CD4-positive, alpha-beta memory T cell (primary cell): ENCODE measurements around the gene EEFSEC. TPM values are rescaled to one million over a fixed set of nuclear protein-coding genes. Genes with fewer than 3 reads are reported as not detected.

Experiments used
- CTCF ChIA-PET: fragments of 350-600 bp; sonication (Branson Sonifier 250); formaldehyde crosslinking; loops from one replicate; lab custom pipeline; 2021; ENCODE audit warnings: inconsistent platforms; ENCODE audit not compliant: partially characterized antibody; lab: Charles Lee
- POLR2A ChIA-PET: fragments of 350-600 bp; sonication (Branson Sonifier 250); formaldehyde crosslinking; loops from one replicate; lab custom pipeline; 2021; ENCODE audit not compliant: partially characterized antibody; lab: Charles Lee
- DNase-seq, 5 donors: peaks; one replicate each; pipeline versions ENCODE4 v3.0.0 to v3.0.0-alpha.2; 2020 to 2022; ENCODE audit warnings: mixed read lengths in 1 of 5
- H3K27ac ChIP-seq: one replicate; pipeline ENCODE4 v1.7.0; 2013; ENCODE audit warnings: low read depth, low read length
- H3K27me3 ChIP-seq: 2 replicates; pipeline ENCODE4 v1.7.0; 2013; ENCODE audit warnings: mild to moderate bottlenecking, low read length, moderate library complexity; ENCODE audit not compliant: insufficient read depth
- H3K36me3 ChIP-seq: 2 replicates; pipeline ENCODE4 v1.7.0; 2013; ENCODE audit warnings: mild to moderate bottlenecking, low read length, moderate library complexity; ENCODE audit not compliant: insufficient read depth
- H3K4me1 ChIP-seq: 2 replicates; pipeline ENCODE4 v1.7.0; 2013; ENCODE audit warnings: mild to moderate bottlenecking, low read length, moderate library complexity; ENCODE audit not compliant: insufficient read depth
- H3K4me3 ChIP-seq, 2 donors: one replicate each; pipeline ENCODE4 v1.7.0; 2013; ENCODE audit warnings: low read length in 2 of 2, mild to moderate bottlenecking in 1 of 2
- H3K9me3 ChIP-seq, 2 donors: one replicate each; pipeline ENCODE4 v1.7.0; 2013; ENCODE audit warnings: low read length in 2 of 2, control low read depth in 1 of 2; ENCODE audit not compliant: control insufficient read depth in 1 of 2
- H3K27ac Mint-ChIP-seq, 7 donors: one replicate each; pipeline ENCODE4 v1.8.0; 2020 to 2021; ENCODE audit warnings: mixed read lengths in 7 of 7, mild to moderate bottlenecking in 6 of 7, inconsistent platforms in 3 of 7, moderate library complexity in 3 of 7
- H3K27me3 Mint-ChIP-seq, 2 donors: one replicate each; pipeline ENCODE4 v1.8.0; 2020 to 2021; ENCODE audit warnings: mixed read lengths in 2 of 2
- H3K36me3 Mint-ChIP-seq, 2 donors: one replicate each; pipeline ENCODE4 v1.8.0; 2020 to 2021; ENCODE audit warnings: mixed read lengths in 2 of 2, inconsistent platforms in 1 of 2, mild to moderate bottlenecking in 1 of 2
- H3K4me1 Mint-ChIP-seq, 4 donors: one replicate each; pipeline ENCODE4 v1.8.0; 2020 to 2021; ENCODE audit warnings: mixed read lengths in 4 of 4, mild to moderate bottlenecking in 1 of 4
- H3K4me3 Mint-ChIP-seq, 8 donors: one replicate each; pipeline ENCODE4 v1.8.0; 2020 to 2021; ENCODE audit warnings: mixed read lengths in 8 of 8, mild to moderate bottlenecking in 7 of 8, moderate library complexity in 6 of 8, inconsistent platforms in 3 of 8
- H3K9me3 Mint-ChIP-seq, 8 donors: one replicate each; pipeline ENCODE4 v1.8.0; 2020 to 2021; ENCODE audit warnings: mixed read lengths in 8 of 8, mild to moderate bottlenecking in 5 of 8, inconsistent platforms in 3 of 8, moderate library complexity in 1 of 8
- intact Hi-C: fragments of 100-400 bp; cut with micrococcal nuclease; formaldehyde crosslinking; loops from one replicate; pipeline ENCODE4 v1.15.1; 2023
- polyA plus RNA-seq, 2 donors: library from polyadenylated mRNA; unstranded; fragments of 300-500 nt; fragmentation: Illumina TruSeq; gene quantifications; one replicate each; pipeline ENCODE4 v1.2.3, GENCODE V29; 2021
- total RNA-seq, 2 experiments: library from RNA; stranded (reverse); gene quantifications; one replicate each; pipeline ENCODE4 v1.2.3, GENCODE V29; 2021

The EEFSEC gene
- total and polyA plus RNA-seq, 4 experiments from 2014 or later, result 14.0 to 24.9 (median 17.1) TPM

GRCh38 chr3:128133273-128133883, 19.9 kb upstream of the EEFSEC start:
- H3K36me3 Mint-ChIP-seq, result peaks cover 0 to 2% of the 10 kb centered on the region in 2 donors
- ChIA-PET CTCF (interaction anchor here (0.9 to 5.0 kb wide), 22 partner anchors 10 to 558 kb away, joined by 3 to 256 read pairs (median 6); partner anchors contain the start of gene RUVBL1), POLR2A (interaction anchor here (0.7 to 1.4 kb wide), 8 partner anchors 9 to 543 kb away, joined by 3 to 9 read pairs (median 5); partner anchors contain the start of genes RUVBL1 and TPRA1)
- peaks cover 0 to 3% (median 0%) of the 10 kb centered on the region in 4 donors for H3K4me1 Mint-ChIP-seq
- H3K27ac ChIP-seq, result no peak overlapping the region
- H3K27ac Mint-ChIP-seq, result peak overlapping the region in 3 of 7 donors; percentile 36 to 62 (median 48)
- H3K4me3 Mint-ChIP-seq, result no peak overlapping the region
- H3K36me3 ChIP-seq, result no peaks in the 10 kb centered on the region
- H3K9me3 ChIP-seq, result no peaks in the 10 kb centered on the region
- intact Hi-C loops, result loop anchor here (1.0 kb wide), 2 partner anchors 38 to 57 kb away; no protein-coding TSS in a partner anchor
- peaks cover 0 to 5% of the 10 kb centered on the region in 2 donors for H3K27me3 Mint-ChIP-seq
- H3K4me1 ChIP-seq, result no peaks in the 10 kb centered on the region
- H3K27me3 ChIP-seq, result no peaks in the 10 kb centered on the region
- H3K9me3 Mint-ChIP-seq, result peaks cover 0 to 3% (median 0%) of the 10 kb centered on the region in 8 donors
- H3K4me3 ChIP-seq, result no peak overlapping the region
- DNase-seq, result peak in 4 of 5 donors; percentile 40 to 57 (median 44)

GRCh38 chr3:128143496-128143895, 9.8 kb upstream of the EEFSEC start:
- Histone ChIP-seq H3K9me3 (no peaks in the 10 kb centered on the region), H3K27me3 (no peaks in the 10 kb centered on the region), H3K27ac (no peak overlapping the region), H3K36me3 (no peaks in the 10 kb centered on the region), H3K4me3 (no peak overlapping the region), H3K4me1 (no peaks in the 10 kb centered on the region)
- H3K4me3 Mint-ChIP-seq, result no peak overlapping the region
- H3K27ac Mint-ChIP-seq, result no peak overlapping the region
- H3K4me1 Mint-ChIP-seq, result no peaks in the 10 kb centered on the region
- peaks cover 0 to 4% of the 10 kb centered on the region in 2 donors for H3K36me3 Mint-ChIP-seq
- peaks cover 0 to 3% (median 0%) of the 10 kb centered on the region in 8 donors for H3K9me3 Mint-ChIP-seq
- no peak for DNase-seq
- intact Hi-C loops, result no loop called here
- ChIA-PET CTCF (no interaction called here), POLR2A (interaction anchor here (2.3 kb wide), 1 partner anchor 20 kb away, joined by 7 read pairs; the partner anchor contains the start of gene RUVBL1)
- no peaks in the 10 kb centered on the region for H3K27me3 Mint-ChIP-seq

- POLR2A ChIA-PET, result interaction anchor here (0.7 to 2.3 kb wide), 2 partner anchors 21 to 33 kb away, joined by 3 to 7 read pairs; partner anchors contain the start of gene RUVBL1
- H3K27ac ChIP-seq, result no peak overlapping the region
Observed at GRCh38 chr3:128144512-128145187, 8.6 kb upstream of the EEFSEC start.

GRCh38 chr3:128145279-128145678, 8.0 kb upstream of the EEFSEC start:
- no peak for DNase-seq
- H3K27ac ChIP-seq, result no peak overlapping the region
- peaks cover 0 to 3% (median 0%) of the 10 kb centered on the region in 8 donors for H3K9me3 Mint-ChIP-seq
- no peaks in the 10 kb centered on the region for H3K9me3 ChIP-seq
- ChIA-PET CTCF (no interaction called here), POLR2A (interaction anchor here (2.3 kb wide), 1 partner anchor 21 kb away, joined by 7 read pairs; the partner anchor contains the start of gene RUVBL1)
- H3K4me3 Mint-ChIP-seq, result no peak overlapping the region
- no peaks in the 10 kb centered on the region for H3K27me3 Mint-ChIP-seq
- H3K4me3 ChIP-seq, result no peak overlapping the region
- H3K27ac Mint-ChIP-seq, result peak overlapping the region in 1 of 7 donors; percentile 42
- H3K4me1 ChIP-seq, result no peaks in the 10 kb centered on the region
- no peaks in the 10 kb centered on the region for H3K27me3 ChIP-seq
- intact Hi-C loops, result no loop called here
- H3K36me3 Mint-ChIP-seq, result peaks cover 0 to 4% of the 10 kb centered on the region in 2 donors
- no peaks in the 10 kb centered on the region for H3K36me3 ChIP-seq
- peaks cover 0 to 2% (median 0%) of the 10 kb centered on the region in 4 donors for H3K4me1 Mint-ChIP-seq

More at GRCh38 chr3:128144512-128145187, 8.6 kb upstream of the EEFSEC start:
- H3K4me1 ChIP-seq, result no peaks in the 10 kb centered on the region
- no peaks in the 10 kb centered on the region for H3K4me1 Mint-ChIP-seq
- peak overlapping the region in 2 of 7 donors; percentile 29 to 38 for H3K27ac Mint-ChIP-seq
- H3K27me3 Mint-ChIP-seq, result no peaks in the 10 kb centered on the region
- H3K4me3 Mint-ChIP-seq, result no peak overlapping the region
- intact Hi-C loops, result no loop called here
- no peaks in the 10 kb centered on the region for H3K27me3 ChIP-seq
- DNase-seq, result no peak
- H3K4me3 ChIP-seq, result no peak overlapping the region
- no peaks in the 10 kb centered on the region for H3K36me3 ChIP-seq
- CTCF ChIA-PET, result no interaction called here
- no peaks in the 10 kb centered on the region for H3K9me3 ChIP-seq
- peaks cover 0 to 3% (median 0%) of the 10 kb centered on the region in 8 donors for H3K9me3 Mint-ChIP-seq
- H3K36me3 Mint-ChIP-seq, result peaks cover 0 to 4% of the 10 kb centered on the region in 2 donors

- H3K4me3 Mint-ChIP-seq, result no peak overlapping the region
- H3K36me3 Mint-ChIP-seq, result peaks cover 0 to 4% of the 10 kb centered on the region in 2 donors
- POLR2A ChIA-PET, result no interaction called here
- intact Hi-C loops, result no loop called here
- no peaks in the 10 kb centered on the region for H3K36me3 ChIP-seq
- peaks cover 0 to 3% (median 0%) of the 10 kb centered on the region in 8 donors for H3K9me3 Mint-ChIP-seq
- no peaks in the 10 kb centered on the region for H3K4me1 ChIP-seq
- no peak overlapping the region for H3K27ac ChIP-seq
- DNase-seq, result no peak
- no peak overlapping the region for H3K4me3 ChIP-seq
- no peaks in the 10 kb centered on the region for H3K9me3 ChIP-seq
- no peaks in the 10 kb centered on the region for H3K27me3 ChIP-seq
- H3K27ac Mint-ChIP-seq, result no peak overlapping the region
- H3K4me1 Mint-ChIP-seq, result peaks cover 0 to 2% (median 0%) of the 10 kb centered on the region in 4 donors
- H3K27me3 Mint-ChIP-seq, result no peaks in the 10 kb centered on the region
- CTCF ChIA-PET, result no interaction called here
Observed at GRCh38 chr3:128146201-128146600, 7.1 kb upstream of the EEFSEC start.

- H3K27ac Mint-ChIP-seq, result no peak overlapping the region
- intact Hi-C loops, result loop anchor here (5.0 kb wide), 1 partner anchor 37 kb away; no protein-coding TSS in a partner anchor
- no peak for DNase-seq
- H3K27ac ChIP-seq, result no peak overlapping the region
- peaks cover 8 to 23% (median 10%) of the 10 kb centered on the region in 4 donors for H3K4me1 Mint-ChIP-seq
- H3K4me3 Mint-ChIP-seq, result no peak overlapping the region
- no peaks in the 10 kb centered on the region for H3K27me3 ChIP-seq
- no peaks in the 10 kb centered on the region for H3K9me3 Mint-ChIP-seq
- peaks cover 9% of the 10 kb centered on the region for H3K4me1 ChIP-seq
- H3K4me3 ChIP-seq, result no peak overlapping the region
- ChIA-PET POLR2A (no interaction called here), CTCF (no interaction called here)
- no peaks in the 10 kb centered on the region for H3K9me3 ChIP-seq
- no peaks in the 10 kb centered on the region for H3K36me3 ChIP-seq
- H3K27me3 Mint-ChIP-seq, result peaks cover 0 to 1% of the 10 kb centered on the region in 2 donors
- H3K36me3 Mint-ChIP-seq, result peaks cover 4% of the 10 kb centered on the region in 2 donors
Observed at GRCh38 chr3:128149650-128150049, 3.6 kb upstream of the EEFSEC start.
